A673 (cell line): Measurements from ENCODE around the gene HERC3. TPM values are rescaled to one million over a fixed set of nuclear protein-coding genes. Genes with fewer than 3 reads are reported as not detected.

Experiments used
- BruUV-seq: library from RNA; stranded (reverse); fragments of 400-500 nt; replicated peaks from 2 replicates; lab custom pipeline; 2021; lab: Mats Ljungman, UMichigan
- CTCF ChIA-PET: fragments of 300-600 bp; sonication (Branson Sonifier 250); formaldehyde crosslinking; loops from one replicate; lab custom pipeline; 2022; ENCODE audit warnings: antibody characterized with exemption; lab: Charles Lee
- POLR2A ChIA-PET: fragments of 300-600 bp; sonication (Branson Sonifier 250); formaldehyde crosslinking; loops from one replicate; lab custom pipeline; 2022; ENCODE audit warnings: antibody characterized with exemption; ENCODE audit not compliant: low non-redundant PET; lab: Charles Lee
- DNase-seq: peaks from one replicate; pipeline ENCODE4 v3.0.0-alpha.2; 2015; ENCODE audit warnings: low spot score
- H3K27ac ChIP-seq: fragments of 200-600 bp; sonication (generic); 2 replicates; pipeline ENCODE4 v1.5.1; 2016; ENCODE audit warnings: mixed run types, low read depth, mild to moderate bottlenecking, mixed read lengths, antibody characterized with exemption, low read length; ENCODE audit not compliant: poor library complexity, severe bottlenecking
- H3K27me3 ChIP-seq: fragments of 200-600 bp; sonication (generic); replicated peaks from 2 replicates; pipeline ENCODE4 v1.6.1; 2017; ENCODE audit warnings: mixed run types, low read depth, mild to moderate bottlenecking, mixed read lengths, antibody characterized with exemption, low read length; ENCODE audit not compliant: insufficient read depth, poor library complexity
- H3K36me3 ChIP-seq: fragments of 200-600 bp; sonication (generic); 2 replicates; pipeline ENCODE4 v1.6.1; 2016; ENCODE audit warnings: mixed run types, mild to moderate bottlenecking, mixed read lengths, antibody characterized with exemption, low read length; ENCODE audit not compliant: insufficient read depth, poor library complexity, severe bottlenecking
- H3K4me1 ChIP-seq: fragments of 200-600 bp; sonication (generic); 2 replicates; pipeline ENCODE4 v1.6.1; 2017; ENCODE audit warnings: mixed run types, mild to moderate bottlenecking, mixed read lengths, antibody characterized with exemption, low read length; ENCODE audit not compliant: insufficient read depth, poor library complexity, severe bottlenecking
- H3K4me3 ChIP-seq: fragments of 200-600 bp; sonication (generic); 2 replicates; pipeline ENCODE4 v1.5.1; 2016; ENCODE audit warnings: low read depth, mixed run types, mild to moderate bottlenecking, mixed read lengths, low read length; ENCODE audit not compliant: poor library complexity, severe bottlenecking
- H3K9me3 ChIP-seq: fragments of 200-600 bp; sonication (generic); 2 replicates; pipeline ENCODE4 v1.6.1; 2016; ENCODE audit warnings: mixed run types, low read depth, mild to moderate bottlenecking, mixed read lengths, antibody characterized with exemption, low read length; ENCODE audit not compliant: poor library complexity, severe bottlenecking
- EZH2 ChIP-seq: fragments of 200-600 bp; sonication (generic); IDR thresholded peaks from 2 replicates; pipeline ENCODE4 v1.6.1; 2017; ENCODE audit warnings: borderline replicate concordance, low read depth, mild to moderate bottlenecking, mixed read lengths, antibody characterized with exemption, low read length; ENCODE audit not compliant: poor library complexity, severe bottlenecking
- intact Hi-C: fragments of 100-400 bp; cut with micrococcal nuclease; formaldehyde crosslinking; loops from one replicate; pipeline ENCODE4 v1.10.0; 2022; ENCODE audit not compliant: unreplicated experiment
- total RNA-seq: library from RNA; stranded (reverse); gene quantifications from 2 replicates; pipeline ENCODE4 v1.2.3, GENCODE V29; 2021
- TF ChIP-seq, protein P1 (sequence below): fragments of 300-800, 200-600 bp; sonication (generic); conservative IDR thresholded peaks from 2 replicates; pipeline ENCODE4 v1.5.1; 2017; ENCODE audit warnings: low read depth, mild to moderate bottlenecking, antibody characterized with exemption, low read length, moderate library complexity, mixed read lengths

Gene HERC3
- total RNA-seq, 1 experiment from 2014 or later, result 0.71 TPM

DNA sequence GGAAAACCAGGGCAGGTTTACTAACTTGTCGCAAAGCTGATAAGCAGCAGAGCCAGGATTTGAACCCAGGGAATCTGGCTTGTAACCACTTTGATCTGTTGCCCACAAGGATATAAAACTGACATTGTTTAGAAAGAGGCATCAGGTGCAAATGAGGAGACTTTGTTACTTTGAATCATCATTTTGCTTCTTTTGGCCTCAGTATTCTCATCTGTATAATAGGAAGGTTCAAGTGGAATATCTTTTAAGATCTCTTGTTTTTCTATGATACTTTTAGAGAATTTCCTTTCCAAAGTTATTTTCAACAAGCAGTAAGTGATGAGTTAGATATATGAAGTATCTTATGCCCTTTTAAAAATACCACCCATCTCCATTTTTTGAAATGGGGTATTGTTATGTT lies 163.2 kb downstream of the HERC3 start:
- Histone ChIP-seq H3K27ac (no peak overlapping the region), H3K4me3 (no peak overlapping the region), H3K36me3 (no peaks in the 10 kb centered on the region), H3K9me3 (no peaks in the 10 kb centered on the region), H3K4me1 (peaks cover 22% of the 10 kb centered on the region), H3K27me3 (no peaks in the 10 kb centered on the region)
- no peak for DNase-seq
- ChIA-PET CTCF (no interaction called here), POLR2A (no interaction called here)
- TF ChIP-seq, protein P1, sequence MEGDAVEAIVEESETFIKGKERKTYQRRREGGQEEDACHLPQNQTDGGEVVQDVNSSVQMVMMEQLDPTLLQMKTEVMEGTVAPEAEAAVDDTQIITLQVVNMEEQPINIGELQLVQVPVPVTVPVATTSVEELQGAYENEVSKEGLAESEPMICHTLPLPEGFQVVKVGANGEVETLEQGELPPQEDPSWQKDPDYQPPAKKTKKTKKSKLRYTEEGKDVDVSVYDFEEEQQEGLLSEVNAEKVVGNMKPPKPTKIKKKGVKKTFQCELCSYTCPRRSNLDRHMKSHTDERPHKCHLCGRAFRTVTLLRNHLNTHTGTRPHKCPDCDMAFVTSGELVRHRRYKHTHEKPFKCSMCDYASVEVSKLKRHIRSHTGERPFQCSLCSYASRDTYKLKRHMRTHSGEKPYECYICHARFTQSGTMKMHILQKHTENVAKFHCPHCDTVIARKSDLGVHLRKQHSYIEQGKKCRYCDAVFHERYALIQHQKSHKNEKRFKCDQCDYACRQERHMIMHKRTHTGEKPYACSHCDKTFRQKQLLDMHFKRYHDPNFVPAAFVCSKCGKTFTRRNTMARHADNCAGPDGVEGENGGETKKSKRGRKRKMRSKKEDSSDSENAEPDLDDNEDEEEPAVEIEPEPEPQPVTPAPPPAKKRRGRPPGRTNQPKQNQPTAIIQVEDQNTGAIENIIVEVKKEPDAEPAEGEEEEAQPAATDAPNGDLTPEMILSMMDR, result no peak
- TF ChIP-seq EZH2, result no peak
- intact Hi-C loops, result no loop called here
- no TSS peak for BruUV-seq

DNA sequence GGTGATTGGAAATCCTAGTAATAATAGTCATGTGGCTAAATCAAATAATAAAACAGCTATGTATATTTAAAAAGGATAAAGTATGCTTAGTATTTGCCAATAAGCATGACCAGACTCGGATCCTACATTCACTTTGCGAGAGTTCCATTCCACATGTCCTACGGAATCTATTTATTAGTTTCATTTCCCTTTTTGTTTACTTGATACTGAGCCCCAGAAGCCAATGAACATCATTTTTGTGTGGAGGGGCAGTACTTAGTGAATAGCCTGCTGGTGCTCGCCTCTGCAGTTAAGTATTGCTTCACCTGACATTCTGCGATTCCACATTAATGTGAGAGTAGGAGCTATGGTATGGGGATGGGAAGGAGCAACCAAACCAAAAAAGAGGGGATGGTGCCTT lies 163.9 kb downstream of the HERC3 start:
- intact Hi-C loops, result no loop called here
- Histone ChIP-seq H3K27ac (no peak overlapping the region), H3K36me3 (no peaks in the 10 kb centered on the region), H3K9me3 (no peaks in the 10 kb centered on the region), H3K4me3 (no peak overlapping the region), H3K4me1 (peaks cover 29% of the 10 kb centered on the region), H3K27me3 (no peaks in the 10 kb centered on the region)
- DNase-seq, result no peak
- TF ChIP-seq, protein P1, result no peak
- TF ChIP-seq EZH2, result no peak
- POLR2A ChIA-PET, result no interaction called here
- CTCF ChIA-PET, result no interaction called here
- no TSS peak for BruUV-seq

DNA sequence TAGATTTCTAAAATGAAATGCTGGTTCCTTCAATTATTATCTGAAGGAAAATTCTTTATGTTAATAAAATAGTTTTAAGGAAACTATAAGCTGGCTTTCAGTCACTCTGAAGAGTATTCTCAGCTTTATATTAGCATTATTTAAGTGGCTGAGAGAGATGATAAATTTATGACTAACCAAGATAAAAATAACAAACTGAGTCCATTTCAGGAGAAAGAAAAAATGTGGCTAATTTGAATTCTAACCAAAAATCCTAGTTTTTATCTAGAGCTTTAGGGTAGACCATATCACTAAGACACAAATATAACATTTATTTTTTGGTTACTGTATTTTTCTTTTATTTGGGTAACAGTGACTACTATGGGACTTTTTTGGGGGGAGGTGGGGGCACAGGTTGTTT lies 164.8 kb downstream of the HERC3 start:
- Histone ChIP-seq H3K4me3 (no peak overlapping the region), H3K36me3 (no peaks in the 10 kb centered on the region), H3K27me3 (no peaks in the 10 kb centered on the region), H3K27ac (no peak overlapping the region), H3K4me1 (peaks cover 29% of the 10 kb centered on the region), H3K9me3 (no peaks in the 10 kb centered on the region)
- intact Hi-C loops, result no loop called here
- POLR2A ChIA-PET, result no interaction called here
- CTCF ChIA-PET, result no interaction called here
- TF ChIP-seq, protein P1, result no peak
- no peak for TF ChIP-seq EZH2
- no TSS peak for BruUV-seq
- DNase-seq, result no peak
